GM23338 (cell line): Measurements from ENCODE around the gene NAT8L. TPM values are rescaled to one million over a fixed set of nuclear protein-coding genes. Genes with fewer than 3 reads are reported as not detected.

Experiments used
- ATAC-seq: fragments of 200-7000 bp; cut with Tn5 transposase; 3 replicates; pipeline ENCODE4 v1.9.1; 2020
- DNase-seq: peaks from one replicate; pipeline ENCODE4 v3.0.0-alpha.2; 2015; ENCODE audit warnings: low spot score
- H2AFZ ChIP-seq: fragments of 200-600 bp; sonication (generic); 2 replicates; pipeline ENCODE4 v1.8.0; 2016; ENCODE audit warnings: antibody characterized with exemption, mild to moderate bottlenecking, moderate library complexity
- H3F3A ChIP-seq: fragments of 200-600 bp; sonication (generic); replicated peaks from 2 replicates; pipeline ENCODE4 v1.8.0; 2017; ENCODE audit warnings: antibody characterized with exemption, mixed run types, low read depth
- H3K27ac ChIP-seq: fragments of 200-600 bp; sonication (generic); 2 replicates; pipeline ENCODE4 v1.6.1; 2016; ENCODE audit warnings: low read depth
- H3K27me3 ChIP-seq: fragments of 200-600 bp; sonication (generic); 2 replicates; pipeline ENCODE4 v1.8.0; 2016; ENCODE audit warnings: mild to moderate bottlenecking, mixed run types, moderate library complexity; ENCODE audit not compliant: insufficient read depth
- H3K36me3 ChIP-seq: fragments of 200-600 bp; sonication (generic); 2 replicates; pipeline ENCODE4 v1.8.0; 2016; ENCODE audit warnings: mild to moderate bottlenecking; ENCODE audit not compliant: insufficient read depth
- H3K4me1 ChIP-seq: fragments of 200-600 bp; sonication (generic); 2 replicates; pipeline ENCODE4 v1.8.0; 2016; ENCODE audit warnings: mild to moderate bottlenecking, moderate library complexity; ENCODE audit not compliant: insufficient read depth
- H3K4me2 ChIP-seq: fragments of 200-600 bp; sonication (generic); 2 replicates; pipeline ENCODE4 v1.7.1; 2017; ENCODE audit warnings: mixed run types
- H3K4me3 ChIP-seq: fragments of 200-600 bp; sonication (generic); 2 replicates; pipeline ENCODE4 v1.6.1; 2016; ENCODE audit warnings: mixed run types
- H3K79me2 ChIP-seq: fragments of 200-600 bp; sonication (generic); replicated peaks from 2 replicates; pipeline ENCODE4 v1.8.0; 2017; ENCODE audit warnings: mild to moderate bottlenecking; ENCODE audit not compliant: insufficient read depth
- H3K9me2 ChIP-seq: fragments of 200-600 bp; sonication (generic); 2 replicates; pipeline ENCODE4 v1.8.0; 2017; ENCODE audit not compliant: insufficient read depth
- H4K20me1 ChIP-seq: fragments of 200-600 bp; sonication (generic); replicated peaks from 2 replicates; pipeline ENCODE4 v1.8.0; 2017; ENCODE audit warnings: mild to moderate bottlenecking; ENCODE audit not compliant: insufficient read depth
- H3K27ac Mint-ChIP-seq: 2 replicates; pipeline ENCODE4 v1.8.0; 2020; ENCODE audit warnings: inconsistent platforms, mild to moderate bottlenecking, moderate library complexity, mixed read lengths
- H3K27me3 Mint-ChIP-seq: 3 replicates; pipeline ENCODE4 v1.8.0; 2022; ENCODE audit warnings: low read depth, mild to moderate bottlenecking, moderate library complexity, mixed read lengths, inconsistent platforms; ENCODE audit not compliant: insufficient read depth, poor library complexity
- H3K36me3 Mint-ChIP-seq: 3 replicates; pipeline ENCODE4 v1.8.0; 2021; ENCODE audit warnings: low read depth, mild to moderate bottlenecking, inconsistent platforms, moderate library complexity, mixed read lengths
- H3K4me1 Mint-ChIP-seq: 3 replicates; pipeline ENCODE4 v1.8.0; 2020; ENCODE audit warnings: mild to moderate bottlenecking, inconsistent platforms, mixed read lengths
- H3K4me3 Mint-ChIP-seq: 3 replicates; pipeline ENCODE4 v1.8.0; 2021; ENCODE audit warnings: moderate library complexity, mild to moderate bottlenecking, inconsistent platforms, mixed read lengths
- H3K9me3 Mint-ChIP-seq: 3 replicates; pipeline ENCODE4 v1.8.0; 2020; ENCODE audit warnings: moderate library complexity, mild to moderate bottlenecking, inconsistent platforms, mixed read lengths
- CREB1 ChIP-seq: fragments of 250-450 bp; sonication (Bioruptor Pico); IDR thresholded peaks from 2 replicates; pipeline ENCODE4 v1.5.0; 2020; ENCODE audit warnings: low read depth, mild to moderate bottlenecking, moderate library complexity
- EZH2 ChIP-seq: fragments of 200-600 bp; sonication (generic); IDR thresholded peaks from one replicate; pipeline ENCODE4 v1.8.0; 2017; ENCODE audit warnings: antibody characterized with exemption, mild to moderate bottlenecking, low read depth; ENCODE audit not compliant: unreplicated experiment
- EZH2phosphoT487 ChIP-seq: fragments of 200-600 bp; sonication (generic); IDR thresholded peaks from one replicate; pipeline ENCODE4 v1.8.1; 2018; ENCODE audit warnings: antibody characterized with exemption; ENCODE audit not compliant: unreplicated experiment
- JUNB ChIP-seq: IDR thresholded peaks from one replicate; pipeline ENCODE4 v1.6.1; 2016; ENCODE audit warnings: antibody characterized with exemption; ENCODE audit not compliant: unreplicated experiment
- NANOG ChIP-seq: IDR thresholded peaks from 2 replicates; pipeline ENCODE4 v1.6.1; 2016; ENCODE audit warnings: antibody characterized with exemption, borderline replicate concordance
- POLR2AphosphoS5 ChIP-seq: IDR thresholded peaks from 2 replicates; pipeline ENCODE4 v1.6.1; 2016; ENCODE audit warnings: antibody characterized with exemption, low read depth
- STAT1 ChIP-seq: IDR thresholded peaks from one replicate; pipeline ENCODE4 v1.6.1; 2016; ENCODE audit warnings: antibody characterized with exemption; ENCODE audit not compliant: unreplicated experiment
- ZNF114 ChIP-seq: fragments of 250-450 bp; sonication (Bioruptor Pico); IDR thresholded peaks from 2 replicates; pipeline ENCODE4 v1.5.0; 2020; ENCODE audit warnings: mild to moderate bottlenecking, moderate library complexity
- ZNF331 ChIP-seq: fragments of 250-450 bp; sonication (Bioruptor Pico); IDR thresholded peaks from 2 replicates; pipeline ENCODE4 v1.5.0; 2020; ENCODE audit warnings: low read depth, mild to moderate bottlenecking, moderate library complexity
- ZNF462 ChIP-seq: fragments of 250-450 bp; sonication (Bioruptor Pico); IDR thresholded peaks from 2 replicates; pipeline ENCODE4 v1.5.0; 2020; ENCODE audit warnings: mild to moderate bottlenecking, moderate library complexity
- polyA plus RNA-seq: library from polyadenylated mRNA; unstranded; fragments of >200 nt; fragmentation: Nextera tagmentation; extraction: Ambion mirVana; gene quantifications from 2 replicates; pipeline ENCODE4 v1.2.1, GENCODE V29; 2016
- total RNA-seq: library from RNA; depleted of rRNA; stranded (reverse); fragments of >200 nt; shearing (Covaris generic); gene quantifications from 2 replicates; pipeline ENCODE4 v1.2.3, GENCODE V29; 2014
- TF ChIP-seq, protein P1 (sequence below): IDR thresholded peaks from one replicate; pipeline ENCODE4 v1.6.1; 2018; ENCODE audit warnings: antibody characterized with exemption; ENCODE audit not compliant: unreplicated experiment

The NAT8L gene
- total and polyA plus RNA-seq, 2 experiments from 2014 or later = 1.6 to 9.7 TPM

DNA sequence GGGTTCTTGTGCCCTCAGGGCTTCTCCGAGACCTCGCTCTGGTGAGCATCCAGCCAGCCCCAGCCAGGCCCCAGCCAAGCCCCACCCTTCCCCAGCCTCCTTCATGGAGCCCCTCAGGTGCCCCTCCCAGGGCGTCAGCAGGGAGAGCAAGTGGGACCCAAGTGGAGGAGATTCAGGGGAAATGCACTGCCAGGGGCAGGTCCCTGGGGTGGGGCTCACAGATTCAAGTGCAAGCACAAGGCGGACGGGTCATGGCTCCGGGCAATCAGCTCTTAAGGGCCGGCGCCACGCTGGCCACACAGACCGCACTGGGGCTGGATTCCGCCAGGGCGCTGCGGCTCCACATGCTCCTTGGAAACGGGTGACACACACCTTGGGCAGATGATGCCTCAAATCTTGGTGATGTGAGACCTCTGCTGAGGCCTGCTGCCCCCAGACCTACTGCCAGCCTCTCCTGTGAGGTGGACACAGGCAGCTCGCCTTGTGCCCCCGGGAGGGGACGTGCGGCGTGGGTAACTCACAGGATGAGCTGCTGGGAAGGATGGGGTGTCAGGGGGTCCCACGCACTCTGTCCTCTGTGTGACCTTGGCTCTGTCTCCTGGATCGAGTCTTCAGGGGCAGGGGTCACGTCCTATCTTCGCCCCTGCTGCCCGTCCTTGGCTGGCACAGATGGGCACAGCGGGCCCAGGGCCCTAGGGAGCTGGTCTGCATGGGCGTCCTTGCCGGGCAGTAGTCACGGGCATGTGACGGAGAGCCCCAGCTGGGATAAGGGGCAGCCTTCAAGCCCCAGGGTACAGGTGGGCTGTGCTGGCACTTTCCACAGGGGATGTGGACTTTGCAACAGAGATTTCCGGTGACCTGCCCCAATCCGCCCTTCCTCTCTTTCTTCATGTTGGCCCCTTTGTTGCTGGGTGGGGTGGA lies 17.1 kb downstream of the NAT8L start:
- H3K36me3 ChIP-seq = no peaks in the 10 kb centered on the region
- no peaks in the 10 kb centered on the region for H3F3A ChIP-seq
- Mint-ChIP-seq H3K4me1 (peaks cover 7% of the 10 kb centered on the region; the same call in 2 of the 3 replicates), H3K9me3 (no peaks in the 10 kb centered on the region), H3K4me3 (no peak overlapping the region), H3K27ac (no peak overlapping the region), H3K36me3 (no peaks in the 10 kb centered on the region; the same call in 2 of the 3 replicates), H3K27me3 (peaks cover 7% of the 10 kb centered on the region)
- DNase-seq (no peak), ATAC-seq (no peak)
- H3K27ac ChIP-seq = no peak overlapping the region
- H3K4me1 ChIP-seq = no peaks in the 10 kb centered on the region
- H2AFZ ChIP-seq = no peak overlapping the region
- no peak overlapping the region for H3K4me3 ChIP-seq
- H3K79me2 ChIP-seq = no peaks in the 10 kb centered on the region
- TF ChIP-seq ZNF114 = no peak
- no peaks in the 10 kb centered on the region for H4K20me1 ChIP-seq
- H3K9me2 ChIP-seq = no peaks in the 10 kb centered on the region
- H3K4me2 ChIP-seq = no peak overlapping the region
- no peaks in the 10 kb centered on the region for H3K27me3 ChIP-seq

DNA sequence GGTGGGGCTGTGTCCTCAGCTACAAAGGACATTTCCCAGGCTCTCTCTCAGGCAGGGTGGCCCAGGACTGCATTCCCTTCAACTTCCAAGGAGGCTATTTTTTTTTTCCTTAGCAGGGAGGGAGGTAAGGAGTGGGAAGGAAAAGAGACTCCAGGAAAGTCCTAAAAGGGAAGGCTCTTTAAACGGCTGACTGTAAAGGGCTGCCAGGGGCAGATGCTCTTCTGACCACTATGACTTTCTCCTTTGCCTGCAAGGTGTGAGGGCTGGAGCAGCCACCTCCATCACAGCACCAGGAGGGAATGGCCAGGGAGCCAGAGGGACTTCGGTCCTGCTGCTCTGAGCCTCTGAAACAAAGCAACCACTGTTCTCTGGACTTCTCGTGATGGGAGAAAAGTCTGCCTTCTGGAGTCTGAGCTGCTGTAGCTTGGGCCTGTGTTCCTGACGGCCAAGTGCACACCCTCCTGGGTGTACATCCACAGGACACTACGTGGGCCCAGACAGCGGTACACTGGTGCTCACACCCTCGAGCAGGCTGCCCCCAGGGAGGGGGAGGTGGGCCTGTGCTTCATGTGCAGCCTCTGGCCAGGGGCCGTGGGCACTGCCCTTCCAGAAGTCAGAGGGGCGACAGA lies 17.9 kb downstream of the NAT8L start:
- Histone ChIP-seq H3K4me2 (no peak overlapping the region), H3K4me1 (no peaks in the 10 kb centered on the region), H2AFZ (no peak overlapping the region), H3F3A (no peaks in the 10 kb centered on the region), H3K9me2 (no peaks in the 10 kb centered on the region), H3K36me3 (no peaks in the 10 kb centered on the region), H3K27me3 (no peaks in the 10 kb centered on the region), H3K4me3 (no peak overlapping the region), H3K27ac (no peak overlapping the region), H4K20me1 (no peaks in the 10 kb centered on the region), H3K79me2 (no peaks in the 10 kb centered on the region)
- Mint-ChIP-seq H3K9me3 (no peaks in the 10 kb centered on the region), H3K27me3 (peaks cover 8% of the 10 kb centered on the region), H3K4me1 (no peaks in the 10 kb centered on the region), H3K27ac (no peak overlapping the region), H3K36me3 (no peaks in the 10 kb centered on the region; the same call in 2 of the 3 replicates), H3K4me3 (no peak overlapping the region)
- ATAC-seq (no peak), DNase-seq (no peak)
- TF ChIP-seq ZNF331 (CRISPR knock-in tag) (no peak), ZNF114 (no peak), ZNF462 (no peak), EZH2phosphoT487 (no peak), POLR2AphosphoS5 (no peak), JUNB (no peak), CREB1 (CRISPR knock-in tag) (no peak), STAT1 (no peak), NANOG (no peak), EZH2 (no peak)
- TF ChIP-seq, protein P1, sequence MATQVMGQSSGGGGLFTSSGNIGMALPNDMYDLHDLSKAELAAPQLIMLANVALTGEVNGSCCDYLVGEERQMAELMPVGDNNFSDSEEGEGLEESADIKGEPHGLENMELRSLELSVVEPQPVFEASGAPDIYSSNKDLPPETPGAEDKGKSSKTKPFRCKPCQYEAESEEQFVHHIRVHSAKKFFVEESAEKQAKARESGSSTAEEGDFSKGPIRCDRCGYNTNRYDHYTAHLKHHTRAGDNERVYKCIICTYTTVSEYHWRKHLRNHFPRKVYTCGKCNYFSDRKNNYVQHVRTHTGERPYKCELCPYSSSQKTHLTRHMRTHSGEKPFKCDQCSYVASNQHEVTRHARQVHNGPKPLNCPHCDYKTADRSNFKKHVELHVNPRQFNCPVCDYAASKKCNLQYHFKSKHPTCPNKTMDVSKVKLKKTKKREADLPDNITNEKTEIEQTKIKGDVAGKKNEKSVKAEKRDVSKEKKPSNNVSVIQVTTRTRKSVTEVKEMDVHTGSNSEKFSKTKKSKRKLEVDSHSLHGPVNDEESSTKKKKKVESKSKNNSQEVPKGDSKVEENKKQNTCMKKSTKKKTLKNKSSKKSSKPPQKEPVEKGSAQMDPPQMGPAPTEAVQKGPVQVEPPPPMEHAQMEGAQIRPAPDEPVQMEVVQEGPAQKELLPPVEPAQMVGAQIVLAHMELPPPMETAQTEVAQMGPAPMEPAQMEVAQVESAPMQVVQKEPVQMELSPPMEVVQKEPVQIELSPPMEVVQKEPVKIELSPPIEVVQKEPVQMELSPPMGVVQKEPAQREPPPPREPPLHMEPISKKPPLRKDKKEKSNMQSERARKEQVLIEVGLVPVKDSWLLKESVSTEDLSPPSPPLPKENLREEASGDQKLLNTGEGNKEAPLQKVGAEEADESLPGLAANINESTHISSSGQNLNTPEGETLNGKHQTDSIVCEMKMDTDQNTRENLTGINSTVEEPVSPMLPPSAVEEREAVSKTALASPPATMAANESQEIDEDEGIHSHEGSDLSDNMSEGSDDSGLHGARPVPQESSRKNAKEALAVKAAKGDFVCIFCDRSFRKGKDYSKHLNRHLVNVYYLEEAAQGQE = no peak
